HCT116 (cell line): Measurements from ENCODE around the gene RPL18A.

ENCODE experiments used
- CBX3 ChIP-seq: IDR thresholded peaks from 2 replicates; pipeline ENCODE4 v1.6.1; 2012; ENCODE audit warnings: low read depth
- EZH2 ChIP-seq: fragments of 200-600 bp; sonication (generic); IDR thresholded peaks from 2 replicates; pipeline ENCODE4 v1.6.1; 2017; ENCODE audit warnings: antibody characterized with exemption, mixed run types
- EZH2phosphoT487 ChIP-seq: fragments of 200-600 bp; IDR thresholded peaks from 2 replicates; pipeline ENCODE4 v1.6.1; 2018; ENCODE audit warnings: antibody characterized with exemption, borderline replicate concordance
- POLR2A ChIP-seq: IDR thresholded peaks from 2 replicates; pipeline ENCODE4 v1.7.0; 2011; ENCODE audit warnings: borderline replicate concordance; ENCODE audit not compliant: insufficient read depth, insufficient read length; ENCODE audit errors: extremely low read depth
- POLR2AphosphoS5 ChIP-seq: IDR thresholded peaks from 2 replicates; pipeline ENCODE4 v1.6.1; 2011; ENCODE audit warnings: mild to moderate bottlenecking, low read depth, low read length, moderate library complexity
- RAD21 ChIP-seq: IDR thresholded peaks from 2 replicates; pipeline ENCODE4 v1.6.1; 2012; ENCODE audit warnings: low read depth, mild to moderate bottlenecking
- SIN3A ChIP-seq: IDR thresholded peaks from 2 replicates; pipeline ENCODE4 v1.6.1; 2012; ENCODE audit warnings: low read depth
- SP1 ChIP-seq: IDR thresholded peaks from 2 replicates; pipeline ENCODE4 v1.6.1; 2012; ENCODE audit warnings: low read depth
- SRF ChIP-seq: IDR thresholded peaks from 2 replicates; pipeline ENCODE4 v1.6.1; 2012; ENCODE audit warnings: low read depth
- TCF7L2 ChIP-seq: IDR thresholded peaks from 2 replicates; pipeline ENCODE4 v1.7.0; 2011; ENCODE audit warnings: borderline replicate concordance, inconsistent platforms; ENCODE audit not compliant: insufficient read depth, insufficient read length; ENCODE audit errors: extremely low read depth
- ZNF274 ChIP-seq: fragments of 200-500 bp; sonication (Bioruptor generic); IDR thresholded peaks from 2 replicates; pipeline ENCODE4 v1.6.1; 2014; ENCODE audit warnings: mild to moderate bottlenecking, low read depth, low read length, inconsistent platforms
- TF ChIP-seq, protein P1 (sequence below), 3 experiments: fragments of 200-600 bp in 1 of 3; sonication (generic) in 1 of 3; IDR thresholded peaks in 2 of 3; conservative IDR thresholded peaks in 1 of 3; 2 replicates each; pipeline ENCODE4 v1.5.1; 2012 to 2017; ENCODE audit warnings: low read depth in 2 of 3, low read length in 2 of 3, antibody characterized with exemption in 1 of 3, borderline replicate concordance in 1 of 3, control low read depth in 1 of 3, mild to moderate bottlenecking in 1 of 3, mixed read lengths in 1 of 3, mixed run types in 1 of 3, moderate library complexity in 1 of 3; ENCODE audit not compliant: insufficient read depth in 1 of 3
- TF ChIP-seq, protein P2 (sequence below): IDR thresholded peaks from 2 replicates; pipeline ENCODE4 v1.6.1; 2012
- TF ChIP-seq, protein P3 (sequence below): IDR thresholded peaks from 2 replicates; pipeline ENCODE4 v1.6.1; 2012; ENCODE audit warnings: low read depth

DNA sequence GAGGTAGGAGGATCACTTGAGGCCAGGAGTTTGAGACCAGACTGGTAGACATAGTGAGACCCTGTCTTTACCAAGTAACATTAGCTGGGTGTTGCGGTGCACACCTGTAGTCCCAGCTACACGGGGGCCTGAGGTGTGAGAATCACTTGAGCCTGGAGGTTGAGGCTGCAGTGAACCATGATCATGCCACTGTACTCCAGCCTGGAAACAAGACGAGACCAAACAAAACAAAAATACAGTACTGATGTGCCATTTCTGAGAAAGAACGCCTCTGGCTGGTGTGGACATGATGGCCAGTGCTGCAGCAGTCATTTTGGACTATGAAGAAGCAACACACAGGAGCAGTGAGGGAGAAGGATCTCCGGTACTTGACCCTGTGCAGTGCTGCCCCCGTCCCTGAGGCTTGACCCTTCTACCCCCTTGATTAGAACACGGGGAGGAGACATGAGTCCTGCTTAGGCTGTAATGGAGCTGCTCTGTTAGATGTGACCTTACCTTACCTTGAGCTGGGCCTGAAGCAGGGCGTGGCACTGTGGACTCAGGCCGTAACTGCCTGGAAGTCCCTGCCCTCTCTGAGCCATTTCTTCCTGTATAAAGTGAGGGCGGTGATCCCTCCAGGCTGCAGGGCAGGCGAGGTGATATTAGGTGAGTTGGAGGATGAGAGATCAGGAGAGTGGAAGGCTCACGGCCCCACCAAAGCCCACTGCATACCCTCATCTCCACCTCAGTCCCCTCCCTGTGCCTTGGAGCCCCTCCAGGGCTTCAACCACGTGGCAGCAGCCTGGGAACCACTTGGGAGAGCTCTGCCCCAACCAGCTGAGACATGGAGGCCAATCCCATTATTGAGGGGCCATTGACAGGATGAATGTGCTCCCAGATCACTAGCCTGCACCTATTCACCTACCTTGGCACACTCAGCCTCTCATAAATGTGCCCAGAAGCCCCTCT lies 5.9 kb downstream of the RPL18A start:
- TF ChIP-seq CBX3 = peak; percentile 17; the same call in 1 of the 2 replicates
- TF ChIP-seq, protein P1, sequence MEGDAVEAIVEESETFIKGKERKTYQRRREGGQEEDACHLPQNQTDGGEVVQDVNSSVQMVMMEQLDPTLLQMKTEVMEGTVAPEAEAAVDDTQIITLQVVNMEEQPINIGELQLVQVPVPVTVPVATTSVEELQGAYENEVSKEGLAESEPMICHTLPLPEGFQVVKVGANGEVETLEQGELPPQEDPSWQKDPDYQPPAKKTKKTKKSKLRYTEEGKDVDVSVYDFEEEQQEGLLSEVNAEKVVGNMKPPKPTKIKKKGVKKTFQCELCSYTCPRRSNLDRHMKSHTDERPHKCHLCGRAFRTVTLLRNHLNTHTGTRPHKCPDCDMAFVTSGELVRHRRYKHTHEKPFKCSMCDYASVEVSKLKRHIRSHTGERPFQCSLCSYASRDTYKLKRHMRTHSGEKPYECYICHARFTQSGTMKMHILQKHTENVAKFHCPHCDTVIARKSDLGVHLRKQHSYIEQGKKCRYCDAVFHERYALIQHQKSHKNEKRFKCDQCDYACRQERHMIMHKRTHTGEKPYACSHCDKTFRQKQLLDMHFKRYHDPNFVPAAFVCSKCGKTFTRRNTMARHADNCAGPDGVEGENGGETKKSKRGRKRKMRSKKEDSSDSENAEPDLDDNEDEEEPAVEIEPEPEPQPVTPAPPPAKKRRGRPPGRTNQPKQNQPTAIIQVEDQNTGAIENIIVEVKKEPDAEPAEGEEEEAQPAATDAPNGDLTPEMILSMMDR (IDR thresholded peaks at IDR 0.05 in 2 of 3, conservative IDR thresholded peaks at IDR 0.05 in 1 of 3; ENCODE audit: borderline replicate concordance in 1 of 3, insufficient read depth in 1 of 3, low read depth in 2 of 3, low read length in 2 of 3) = no peak
- no peak for TF ChIP-seq EZH2
- TF ChIP-seq, protein P2, sequence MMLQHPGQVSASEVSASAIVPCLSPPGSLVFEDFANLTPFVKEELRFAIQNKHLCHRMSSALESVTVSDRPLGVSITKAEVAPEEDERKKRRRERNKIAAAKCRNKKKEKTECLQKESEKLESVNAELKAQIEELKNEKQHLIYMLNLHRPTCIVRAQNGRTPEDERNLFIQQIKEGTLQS = no peak
- no peak for TF ChIP-seq ZNF274
- TF ChIP-seq SP1 = no peak
- no peak for TF ChIP-seq TCF7L2
- TF ChIP-seq SIN3A = 0 out of 2 replicates have a peak, but pooled peaks have one; percentile 44
- TF ChIP-seq, protein P3, sequence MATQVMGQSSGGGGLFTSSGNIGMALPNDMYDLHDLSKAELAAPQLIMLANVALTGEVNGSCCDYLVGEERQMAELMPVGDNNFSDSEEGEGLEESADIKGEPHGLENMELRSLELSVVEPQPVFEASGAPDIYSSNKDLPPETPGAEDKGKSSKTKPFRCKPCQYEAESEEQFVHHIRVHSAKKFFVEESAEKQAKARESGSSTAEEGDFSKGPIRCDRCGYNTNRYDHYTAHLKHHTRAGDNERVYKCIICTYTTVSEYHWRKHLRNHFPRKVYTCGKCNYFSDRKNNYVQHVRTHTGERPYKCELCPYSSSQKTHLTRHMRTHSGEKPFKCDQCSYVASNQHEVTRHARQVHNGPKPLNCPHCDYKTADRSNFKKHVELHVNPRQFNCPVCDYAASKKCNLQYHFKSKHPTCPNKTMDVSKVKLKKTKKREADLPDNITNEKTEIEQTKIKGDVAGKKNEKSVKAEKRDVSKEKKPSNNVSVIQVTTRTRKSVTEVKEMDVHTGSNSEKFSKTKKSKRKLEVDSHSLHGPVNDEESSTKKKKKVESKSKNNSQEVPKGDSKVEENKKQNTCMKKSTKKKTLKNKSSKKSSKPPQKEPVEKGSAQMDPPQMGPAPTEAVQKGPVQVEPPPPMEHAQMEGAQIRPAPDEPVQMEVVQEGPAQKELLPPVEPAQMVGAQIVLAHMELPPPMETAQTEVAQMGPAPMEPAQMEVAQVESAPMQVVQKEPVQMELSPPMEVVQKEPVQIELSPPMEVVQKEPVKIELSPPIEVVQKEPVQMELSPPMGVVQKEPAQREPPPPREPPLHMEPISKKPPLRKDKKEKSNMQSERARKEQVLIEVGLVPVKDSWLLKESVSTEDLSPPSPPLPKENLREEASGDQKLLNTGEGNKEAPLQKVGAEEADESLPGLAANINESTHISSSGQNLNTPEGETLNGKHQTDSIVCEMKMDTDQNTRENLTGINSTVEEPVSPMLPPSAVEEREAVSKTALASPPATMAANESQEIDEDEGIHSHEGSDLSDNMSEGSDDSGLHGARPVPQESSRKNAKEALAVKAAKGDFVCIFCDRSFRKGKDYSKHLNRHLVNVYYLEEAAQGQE = no peak
- peak; percentile 35 for TF ChIP-seq POLR2A
- TF ChIP-seq RAD21 = no peak
- TF ChIP-seq POLR2AphosphoS5 = peak; percentile 75
- no peak for TF ChIP-seq SRF
- no peak for TF ChIP-seq EZH2phosphoT487
